Measurements from ENCODE around the gene RHOBTB1.

The RHOBTB1 gene

GRCh38 chr10:60878224-60878623 is 65.8 kb downstream of the RHOBTB1 start:
- Histone ChIP-seq H3K4me1 (no peaks in the 10 kb centered on the region), H3K9me3 (no peaks in the 10 kb centered on the region), H3K4me3 (ENCODE audit: low read depth, low read length) (no peak overlapping the region), H3K36me3 (no peaks in the 10 kb centered on the region), H3K27me3 (no peaks in the 10 kb centered on the region)
- DNase-seq = no peak
- no peak for TF ChIP-seq CTCF (IDR thresholded peaks at IDR 0.05; ENCODE audit: low read depth, low read length)

DNA sequence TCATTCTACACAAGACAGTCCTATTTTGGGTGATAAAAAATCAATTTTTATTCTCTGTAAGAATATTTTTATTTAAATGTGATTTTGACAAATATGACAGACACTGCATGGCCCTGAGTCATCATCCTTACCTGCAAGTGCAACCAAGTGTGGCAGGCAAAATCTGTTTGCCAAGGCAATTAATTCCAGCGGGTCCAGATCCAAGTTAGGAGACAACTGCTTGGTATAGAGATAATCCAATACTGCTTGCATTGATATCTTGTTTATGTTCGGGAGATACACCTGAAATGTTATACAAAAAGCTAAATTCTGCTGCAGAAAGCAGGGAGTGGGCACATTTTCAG is 66.2 kb downstream of the RHOBTB1 start:
- Histone ChIP-seq H3K4me3 (ENCODE audit: low read depth, low read length) (no peak overlapping the region), H3K9me3 (no peaks in the 10 kb centered on the region), H3K4me1 (no peaks in the 10 kb centered on the region), H3K27me3 (no peaks in the 10 kb centered on the region), H3K36me3 (no peaks in the 10 kb centered on the region)
- no peak for TF ChIP-seq CTCF (IDR thresholded peaks at IDR 0.05; ENCODE audit: low read depth, low read length)
- DNase-seq = no peak

GRCh38 chr10:60877061-60877776 is 66.8 kb downstream of the RHOBTB1 start:
- no peak for DNase-seq
- Histone ChIP-seq H3K4me3 (ENCODE audit: low read depth, low read length) (no peak overlapping the region), H3K36me3 (no peaks in the 10 kb centered on the region), H3K9me3 (no peaks in the 10 kb centered on the region), H3K4me1 (no peaks in the 10 kb centered on the region), H3K27me3 (no peaks in the 10 kb centered on the region)
- TF ChIP-seq CTCF (IDR thresholded peaks at IDR 0.05; ENCODE audit: low read depth, low read length) = no peak

- DNase-seq = no peak
- H3K36me3 ChIP-seq = no peaks in the 10 kb centered on the region
- H3K4me3 ChIP-seq (ENCODE audit: low read depth, low read length) = no peak overlapping the region
- no peak for TF ChIP-seq CTCF (IDR thresholded peaks at IDR 0.05; ENCODE audit: low read depth, low read length)
- no peaks in the 10 kb centered on the region for H3K9me3 ChIP-seq
- no peaks in the 10 kb centered on the region for H3K4me1 ChIP-seq
- no peaks in the 10 kb centered on the region for H3K27me3 ChIP-seq
Measured at GRCh38 chr10:60873758-60874157, 70.2 kb downstream of the RHOBTB1 start.

- Histone ChIP-seq H3K4me3 (ENCODE audit: low read depth, low read length) (no peak overlapping the region), H3K4me1 (no peaks in the 10 kb centered on the region), H3K27me3 (no peaks in the 10 kb centered on the region), H3K36me3 (no peaks in the 10 kb centered on the region), H3K9me3 (no peaks in the 10 kb centered on the region)
- no peak for DNase-seq
- TF ChIP-seq CTCF (IDR thresholded peaks at IDR 0.05; ENCODE audit: low read depth, low read length) = no peak
Measured at GRCh38 chr10:60872451-60872850, 71.5 kb downstream of the RHOBTB1 start.

- TF ChIP-seq CTCF (IDR thresholded peaks at IDR 0.05; ENCODE audit: low read depth, low read length) = no peak
- Histone ChIP-seq H3K4me1 (no peaks in the 10 kb centered on the region), H3K9me3 (no peaks in the 10 kb centered on the region), H3K36me3 (no peaks in the 10 kb centered on the region), H3K27me3 (no peaks in the 10 kb centered on the region), H3K4me3 (ENCODE audit: low read depth, low read length) (no peak overlapping the region)
- DNase-seq = no peak
Measured at GRCh38 chr10:60871215-60871614, 72.8 kb downstream of the RHOBTB1 start.

Data from BE2C (cell line).